Spleen (tissue), 11 donors: Measurements from ENCODE around the gene RNF212. TPM values are rescaled to one million over a fixed set of nuclear protein-coding genes. Genes with fewer than 3 reads are reported as not detected.
A peak's percentile ranks its signal among the peaks of the same experiment; 100 is the strongest.

Source experiments
- DNase-seq: peaks from one replicate; pipeline ENCODE4 v3.0.0-alpha.2; 2020
- H3K27ac ChIP-seq, 8 donors: fragments of 200-600 bp; sonication (generic) in 7 of 8; 1 replicate in 4 of 8; 2 replicates in 4 of 8; pipeline versions ENCODE4 v1.5.0 to v1.8.0; 2016 to 2021; ENCODE audit warnings: inconsistent platforms in 4 of 8, mild to moderate bottlenecking in 4 of 8, moderate library complexity in 1 of 8
- H3K27me3 ChIP-seq, 7 donors: fragments of 200-600 bp; sonication (generic) in 6 of 7; replicated peaks in 1 of 7; 1 replicate in 4 of 7; 2 replicates in 3 of 7; pipeline versions ENCODE4 v1.5.0 to v1.8.0; 2016 to 2021; ENCODE audit warnings: inconsistent platforms in 3 of 7, mild to moderate bottlenecking in 1 of 7
- H3K36me3 ChIP-seq, 6 donors: fragments of 200-600 bp; sonication (generic) in 5 of 6; 1 replicate in 4 of 6; 2 replicates in 2 of 6; pipeline versions ENCODE4 v1.5.0 to v1.8.0; 2016 to 2021; ENCODE audit warnings: inconsistent platforms in 2 of 6
- H3K4me1 ChIP-seq, 6 donors: fragments of 200-600 bp; sonication (generic) in 5 of 6; 1 replicate in 3 of 6; 2 replicates in 3 of 6; pipeline versions ENCODE4 v1.5.0 to v1.8.0; 2016 to 2021; ENCODE audit warnings: inconsistent platforms in 3 of 6
- H3K4me3 ChIP-seq, 8 donors: fragments of 200-600 bp; sonication (generic) in 7 of 8; 1 replicate in 4 of 8; 2 replicates in 4 of 8; pipeline versions ENCODE4 v1.5.0 to v1.8.0; 2016 to 2021; ENCODE audit warnings: inconsistent platforms in 4 of 8, mild to moderate bottlenecking in 4 of 8, moderate library complexity in 2 of 8
- H3K9me3 ChIP-seq, 8 donors: fragments of 200-600 bp; sonication (generic) in 7 of 8; 1 replicate in 4 of 8; 2 replicates in 4 of 8; pipeline versions ENCODE4 v1.5.0 to v1.8.0; 2016 to 2021; ENCODE audit warnings: inconsistent platforms in 4 of 8
- POLR2A ChIP-seq, 3 donors: fragments of 450-650 bp; IDR thresholded peaks; one replicate each; pipeline ENCODE4 v1.5.1; 2017; ENCODE audit warnings: antibody characterized with exemption in 3 of 3, mild to moderate bottlenecking in 1 of 3
- POLR2AphosphoS5 ChIP-seq, 3 donors: sonication (generic); formaldehyde crosslinking; IDR thresholded peaks; one replicate each; pipeline ENCODE4 v1.5.1; 2017; ENCODE audit warnings: antibody characterized with exemption in 3 of 3
- WGBS, 5 donors: extraction: QIAGEN DNeasy Blood & Tissue Kit in 3 of 5; methylation state at CpG; one replicate each; pipeline versions ENCODE4 v1.1.5 to v1.1.7; 2013 to 2018; 5-methylcytosine and 5-hydroxymethylcytosine counted together
- intact Hi-C: fragments of 100-400 bp; cut with DNase I; formaldehyde crosslinking; loops from one replicate; pipeline ENCODE4 v1.15.0; 2023; ENCODE audit warnings: low total_unique reads
- polyA plus RNA-seq, 3 donors: library from polyadenylated mRNA; stranded (reverse); fragments of 200-250 nt; gene quantifications; one replicate each; pipeline ENCODE4 v1.2.1, GENCODE V29; 2013
- total RNA-seq, 7 donors: library from RNA; depleted of rRNA in 3 of 7; stranded (reverse); fragments of >200 nt in 3 of 7; fragmentation: NEBNext Ultra II Directional in 4 of 7; extraction: Animal tissue kit (Norgen Biotek cat#: 25700) in 4 of 7; gene quantifications; one replicate each; pipeline versions ENCODE4 v1.1.0 to v1.2.1, GENCODE V29; 2016 to 2021
- TF ChIP-seq, protein P1 (sequence below), 11 experiments: fragments of 200-600 bp in 7 of 11; fragments of 450-650 bp in 4 of 11; sonication (generic) in 4 of 11; IDR thresholded peaks in 8 of 11; conservative IDR thresholded peaks in 3 of 11; 1 replicate in 7 of 11; 2 replicates in 4 of 11; pipeline versions ENCODE4 v1.4.0 to v1.8.0; 2016 to 2021; ENCODE audit warnings: antibody characterized with exemption in 11 of 11, inconsistent platforms in 4 of 11, mild to moderate bottlenecking in 1 of 11
- donor health status: healthy with polysubstance abuse.
- donor health status: DM: no; HTN: no; CAD: no; lungs with moderate emphysema.
- donor health status: DM: no; HTN: no; CAD: no.
- donor health status: Bipolar disorder and iron deficiency.
- donor health status: healthy.
- donor health status: DM: no; HTN: no; CAD: no.
- donor health status: DM: yes; HTN: yes; CAD: no.

RNF212 gene
- total and polyA plus RNA-seq, 10 donors = 0.46 to 5.6 (median 2.2) TPM

DNA sequence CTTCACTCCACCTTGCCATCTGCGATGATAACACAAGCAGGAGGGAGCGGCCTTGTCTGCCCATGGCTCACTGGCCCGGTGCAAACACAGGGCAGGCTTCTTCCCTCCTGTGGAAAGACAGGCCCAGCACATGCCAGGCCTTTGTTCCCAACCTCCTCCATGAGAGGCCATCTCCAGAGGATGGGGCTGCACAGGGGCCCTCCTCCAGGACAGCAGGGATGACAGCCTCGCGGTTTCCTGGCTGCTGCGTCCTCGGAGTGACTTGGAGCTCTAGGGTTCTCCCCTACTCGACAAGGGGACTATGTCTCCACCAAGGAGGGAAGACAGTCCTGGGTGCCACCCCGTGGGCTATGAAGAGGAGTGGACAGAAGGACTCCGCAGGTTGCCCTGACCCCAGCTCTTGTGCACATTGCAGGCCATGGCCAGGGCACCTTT, 21.8 kb downstream of the RNF212 start:
- intact Hi-C loops = no loop called here
- WGBS, 5 donors = 86 to 95% (median 90%) methylated on average over 6 to 10 of the region's 10 CpGs
- Histone ChIP-seq H3K4me3 (no peak overlapping the region), H3K27ac (no peak overlapping the region), H3K36me3 (no peaks in the 10 kb centered on the region), H3K4me1 (no peaks in the 10 kb centered on the region), H3K27me3 (no peaks in the 10 kb centered on the region), H3K9me3 (peaks cover 0 to 25% (median 16%) of the 10 kb centered on the region in 8 donors)
- TF ChIP-seq POLR2AphosphoS5 (IDR thresholded peaks at IDR 0.05) (no peak), POLR2A (IDR thresholded peaks at IDR 0.05) (no peak)
- TF ChIP-seq, protein P1, sequence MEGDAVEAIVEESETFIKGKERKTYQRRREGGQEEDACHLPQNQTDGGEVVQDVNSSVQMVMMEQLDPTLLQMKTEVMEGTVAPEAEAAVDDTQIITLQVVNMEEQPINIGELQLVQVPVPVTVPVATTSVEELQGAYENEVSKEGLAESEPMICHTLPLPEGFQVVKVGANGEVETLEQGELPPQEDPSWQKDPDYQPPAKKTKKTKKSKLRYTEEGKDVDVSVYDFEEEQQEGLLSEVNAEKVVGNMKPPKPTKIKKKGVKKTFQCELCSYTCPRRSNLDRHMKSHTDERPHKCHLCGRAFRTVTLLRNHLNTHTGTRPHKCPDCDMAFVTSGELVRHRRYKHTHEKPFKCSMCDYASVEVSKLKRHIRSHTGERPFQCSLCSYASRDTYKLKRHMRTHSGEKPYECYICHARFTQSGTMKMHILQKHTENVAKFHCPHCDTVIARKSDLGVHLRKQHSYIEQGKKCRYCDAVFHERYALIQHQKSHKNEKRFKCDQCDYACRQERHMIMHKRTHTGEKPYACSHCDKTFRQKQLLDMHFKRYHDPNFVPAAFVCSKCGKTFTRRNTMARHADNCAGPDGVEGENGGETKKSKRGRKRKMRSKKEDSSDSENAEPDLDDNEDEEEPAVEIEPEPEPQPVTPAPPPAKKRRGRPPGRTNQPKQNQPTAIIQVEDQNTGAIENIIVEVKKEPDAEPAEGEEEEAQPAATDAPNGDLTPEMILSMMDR (IDR thresholded peaks at IDR 0.05 in 8 of 11, conservative IDR thresholded peaks at IDR 0.05 in 3 of 11) = no peak
- peak; percentile 46 for DNase-seq

DNA sequence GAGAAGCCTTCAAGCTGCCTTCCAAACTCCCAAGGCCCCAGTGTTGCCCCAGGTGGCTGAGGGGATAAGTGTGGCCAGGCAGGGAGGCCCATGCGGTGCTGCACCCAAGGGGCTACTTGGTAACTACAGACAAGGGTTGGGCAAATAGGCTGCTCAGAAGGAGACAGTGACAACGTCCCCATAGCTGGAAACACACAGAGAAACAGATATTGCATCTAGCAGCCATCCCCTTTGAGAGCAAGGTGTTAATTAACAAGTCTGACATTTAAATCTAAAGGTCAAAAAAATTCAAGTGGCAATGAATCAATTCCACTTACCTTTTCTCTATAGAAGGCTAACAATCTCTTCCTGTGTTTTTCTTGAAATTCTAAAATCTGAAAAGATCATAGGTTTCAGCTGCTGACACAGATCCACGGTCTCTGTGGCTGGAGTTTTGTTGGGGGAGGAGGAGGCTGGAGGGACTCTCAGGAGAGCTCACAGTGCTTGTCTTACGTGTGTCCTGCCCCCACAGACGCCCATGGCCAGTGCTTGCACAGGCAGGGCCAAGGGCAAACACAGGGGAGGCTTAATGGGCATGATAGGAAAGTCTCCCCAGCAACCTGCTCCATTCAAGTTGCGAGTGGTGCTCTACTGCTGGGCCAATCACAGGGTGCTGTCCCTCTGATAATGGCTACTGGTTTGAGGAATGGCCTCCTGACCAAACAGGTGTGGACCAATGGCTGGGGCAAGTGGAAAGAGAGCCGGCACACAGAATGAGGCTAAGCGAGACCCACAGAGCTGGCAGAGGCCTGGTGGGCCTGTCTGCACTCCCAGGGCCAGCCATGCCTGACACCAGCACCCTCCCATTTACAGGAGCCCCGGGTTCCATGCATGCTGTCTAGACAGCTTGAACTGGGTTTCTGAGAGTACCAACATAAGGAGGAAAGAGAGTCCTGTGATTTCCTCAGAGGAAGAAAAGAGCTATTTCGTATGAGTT, 22.6 kb downstream of the RNF212 start:
- Histone ChIP-seq H3K4me1 (no peaks in the 10 kb centered on the region), H3K9me3 (peaks cover 0 to 25% (median 16%) of the 10 kb centered on the region in 8 donors), H3K4me3 (no peak overlapping the region), H3K27ac (no peak overlapping the region), H3K36me3 (no peaks in the 10 kb centered on the region), H3K27me3 (peaks cover 0 to 5% (median 0%) of the 10 kb centered on the region in 7 donors)
- WGBS, 5 donors = 71 to 87% (median 80%) methylated on average over 8 to 10 of the region's 10 CpGs
- TF ChIP-seq POLR2A (IDR thresholded peaks at IDR 0.05) = no peak
- TF ChIP-seq, protein P1 (IDR thresholded peaks at IDR 0.05 in 8 of 11, conservative IDR thresholded peaks at IDR 0.05 in 3 of 11) = no peak
- TF ChIP-seq POLR2AphosphoS5 (IDR thresholded peaks at IDR 0.05) = no peak
- DNase-seq = peak; percentile 36
- intact Hi-C loops = no loop called here

DNA sequence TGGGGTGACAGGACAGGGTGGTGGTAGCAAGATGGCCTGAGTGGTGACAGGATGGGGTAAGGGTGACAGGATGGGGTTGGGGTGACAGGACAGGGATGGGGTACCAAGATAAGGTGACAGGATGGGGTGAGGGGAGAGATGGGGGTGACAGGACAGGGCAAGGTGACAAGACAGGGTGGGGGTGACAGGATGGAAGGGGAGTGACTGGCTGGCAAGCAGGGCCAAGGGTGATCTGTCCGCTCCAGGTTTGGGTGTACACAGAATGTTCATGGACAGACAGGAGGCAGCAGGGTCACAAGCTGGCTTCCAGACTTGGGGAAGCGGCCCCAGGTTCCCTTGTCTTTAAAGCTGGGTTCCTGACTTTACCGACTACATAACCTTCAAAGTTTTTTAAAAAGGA, 23.3 kb downstream of the RNF212 start:
- 78 to 96% (median 95%) methylated on average over 3 of the region's 3 CpGs for WGBS, 5 donors
- Histone ChIP-seq H3K27me3 (peaks cover 0 to 10% (median 0%) of the 10 kb centered on the region in 7 donors), H3K36me3 (no peaks in the 10 kb centered on the region), H3K4me3 (no peak overlapping the region), H3K9me3 (peaks cover 0 to 25% (median 16%) of the 10 kb centered on the region in 8 donors), H3K27ac (no peak overlapping the region), H3K4me1 (no peaks in the 10 kb centered on the region)
- intact Hi-C loops = no loop called here
- DNase-seq = no peak
- no peak for TF ChIP-seq POLR2A (IDR thresholded peaks at IDR 0.05)

DNA sequence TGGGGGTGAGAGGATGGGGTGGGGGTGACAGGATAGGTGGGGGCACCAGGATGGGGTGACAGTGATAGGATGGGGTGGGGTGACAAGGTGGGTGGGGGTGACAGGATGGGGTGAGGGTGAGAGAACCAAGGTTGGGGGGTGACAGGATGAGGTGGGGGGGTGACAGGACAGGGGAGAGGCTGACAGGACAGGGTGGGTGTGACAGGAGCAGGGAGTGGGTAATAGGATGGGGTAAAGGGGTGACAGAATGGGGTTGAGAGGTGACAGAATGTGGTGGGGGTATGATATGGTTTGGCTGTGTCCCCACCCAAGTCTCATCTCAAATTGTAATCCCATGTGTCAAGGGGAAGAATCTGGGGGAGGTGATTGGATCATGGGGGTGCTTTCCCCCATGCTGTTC, 26.0 kb downstream of the RNF212 start:
- Histone ChIP-seq H3K27ac (no peak overlapping the region), H3K4me3 (no peak overlapping the region), H3K27me3 (peaks cover 0 to 32% (median 0%) of the 10 kb centered on the region in 7 donors), H3K9me3 (peaks cover 0 to 25% (median 16%) of the 10 kb centered on the region in 8 donors), H3K4me1 (peaks cover 0 to 7% (median 1%) of the 10 kb centered on the region in 6 donors), H3K36me3 (no peaks in the 10 kb centered on the region)
- intact Hi-C loops = no loop called here
- DNase-seq = no peak
- TF ChIP-seq POLR2A (IDR thresholded peaks at IDR 0.05) = no peak
- TF ChIP-seq POLR2AphosphoS5 (IDR thresholded peaks at IDR 0.05) = no peak
- TF ChIP-seq, protein P1 (IDR thresholded peaks at IDR 0.05 in 8 of 11, conservative IDR thresholded peaks at IDR 0.05 in 3 of 11) = no peak
